Measurements from ENCODE around the gene RAG1.
A peak's percentile ranks its signal among the peaks of the same experiment; 100 is the strongest.
"Not testable (repeated sequence)": the region's sequence is repeated elsewhere in the genome, so short reads cannot be mapped to it uniquely, and the experiment has no call there.

The RAG1 gene

DNA sequence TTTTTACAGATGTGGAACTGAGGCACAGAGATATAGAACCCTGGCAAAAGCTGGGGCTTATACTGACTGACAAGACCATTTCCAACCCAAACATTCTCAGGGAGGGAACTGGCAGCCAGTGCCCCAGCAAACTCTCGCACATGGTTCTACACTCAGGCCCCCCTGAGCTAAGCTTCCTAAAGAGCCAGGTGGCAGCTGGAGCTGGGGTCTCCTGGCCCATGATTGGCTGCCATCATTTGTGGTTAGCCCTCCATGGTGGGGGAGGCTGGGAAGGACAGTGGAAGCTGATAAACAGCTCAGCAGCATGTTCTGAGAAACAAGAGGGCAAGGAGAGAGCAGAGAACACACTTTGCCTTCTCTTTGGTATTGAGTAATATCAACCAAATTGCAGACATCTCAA, at the start of gene RAG1:
Gene RAG1 (plus strand): TSS at position 314 of the 400 bp plus-strand sequence. CDS start 5,298 bp downstream, outside the sequence.
- no peak for DNase-seq

GRCh38 chr11:36530840-36531239, 37.0 kb upstream of the RAG1 start:
- DNase-seq, result no peak

- DNase-seq, result no peak
These were observed 34.7 kb upstream of the RAG1 start for GRCh38 chr11:36532941-36533601.

GRCh38 chr11:36534276-36534840, 33.4 kb upstream of the RAG1 start:
- no peak for DNase-seq

DNA sequence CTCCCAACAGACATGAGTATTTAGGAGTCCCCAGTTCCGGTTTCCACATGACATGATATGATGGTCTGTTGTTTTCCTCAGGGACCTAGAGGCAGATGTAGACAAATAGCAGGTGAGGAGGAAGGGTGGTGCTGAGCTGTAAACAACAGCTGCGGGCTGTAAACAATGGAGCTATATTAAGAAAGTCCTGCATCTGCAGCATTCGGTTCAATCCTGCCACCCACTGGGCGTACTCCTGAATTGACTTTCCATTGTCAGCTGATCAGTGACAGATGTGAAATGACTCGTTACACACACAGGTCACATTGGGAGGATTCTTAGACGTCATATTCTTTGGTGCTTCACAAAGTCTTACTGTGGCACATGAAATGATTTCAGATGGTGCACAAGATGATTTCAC, 26.8 kb upstream of the RAG1 start:
- DNase-seq, result no peak

DNA sequence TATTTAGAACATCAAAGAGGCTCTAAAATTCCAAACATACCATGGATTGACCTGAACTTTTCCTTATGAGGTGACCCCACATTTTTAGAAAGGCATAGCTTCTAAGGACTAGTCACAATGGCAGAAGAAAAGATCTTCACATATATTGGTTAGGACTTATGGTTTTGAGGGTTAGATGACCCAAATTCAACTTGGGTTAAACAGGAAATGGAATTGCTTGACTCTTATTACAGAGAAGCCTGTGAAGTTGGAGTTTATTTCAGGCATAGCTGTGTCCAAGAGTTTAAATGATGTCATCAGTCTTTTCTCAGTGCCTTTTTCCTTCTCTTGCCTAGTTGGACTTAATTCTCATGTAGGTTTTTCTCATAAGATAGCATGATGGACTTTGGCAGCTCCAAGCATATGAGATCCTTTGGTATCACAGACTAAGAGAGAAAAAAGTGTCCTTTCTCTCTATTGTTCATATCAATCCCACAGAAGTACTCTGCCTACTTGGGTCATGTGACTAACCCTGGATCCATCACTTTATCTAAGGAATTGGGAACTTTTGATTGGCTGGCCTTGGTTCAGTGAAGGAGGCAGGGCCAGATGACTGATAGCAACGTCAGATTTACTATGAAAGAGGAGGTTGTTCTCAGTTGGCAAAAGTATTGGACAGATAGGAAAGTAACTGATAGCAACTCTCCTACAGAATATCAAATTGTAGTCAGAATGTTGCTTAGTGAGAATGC, 17.3 kb upstream of the RAG1 start:
- no peak for DNase-seq

DNA sequence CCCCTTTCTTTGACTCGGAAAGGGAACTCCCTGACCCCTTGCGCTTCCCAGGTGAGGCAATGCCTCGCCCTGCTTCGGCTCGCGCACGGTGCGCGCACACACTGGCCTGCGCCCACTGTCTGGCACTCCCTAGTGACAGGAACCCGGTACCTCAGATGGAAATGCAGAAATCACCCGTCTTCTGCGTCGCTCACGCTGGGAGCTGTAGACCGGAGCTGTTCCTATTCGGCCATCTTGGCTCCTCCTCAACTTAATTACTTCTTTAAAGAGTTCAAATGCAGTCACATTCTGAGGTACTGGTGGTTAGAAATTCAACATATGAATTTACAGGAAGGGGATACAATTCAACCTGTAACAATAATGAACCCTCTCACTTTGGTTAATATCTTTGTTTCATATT, 10.4 kb upstream of the RAG1 start:
- not testable (repeated sequence) for DNase-seq

- no peak for DNase-seq
These were observed 9.8 kb upstream of the RAG1 start for GRCh38 chr11:36557991-36558390.

GRCh38 chr11:36558571-36559413, 9.0 kb upstream of the RAG1 start:
- DNase-seq, result no peak

- DNase-seq, result peak; percentile 54
These were observed 3.3 kb upstream of the RAG1 start for GRCh38 chr11:36564376-36565030.

DNA sequence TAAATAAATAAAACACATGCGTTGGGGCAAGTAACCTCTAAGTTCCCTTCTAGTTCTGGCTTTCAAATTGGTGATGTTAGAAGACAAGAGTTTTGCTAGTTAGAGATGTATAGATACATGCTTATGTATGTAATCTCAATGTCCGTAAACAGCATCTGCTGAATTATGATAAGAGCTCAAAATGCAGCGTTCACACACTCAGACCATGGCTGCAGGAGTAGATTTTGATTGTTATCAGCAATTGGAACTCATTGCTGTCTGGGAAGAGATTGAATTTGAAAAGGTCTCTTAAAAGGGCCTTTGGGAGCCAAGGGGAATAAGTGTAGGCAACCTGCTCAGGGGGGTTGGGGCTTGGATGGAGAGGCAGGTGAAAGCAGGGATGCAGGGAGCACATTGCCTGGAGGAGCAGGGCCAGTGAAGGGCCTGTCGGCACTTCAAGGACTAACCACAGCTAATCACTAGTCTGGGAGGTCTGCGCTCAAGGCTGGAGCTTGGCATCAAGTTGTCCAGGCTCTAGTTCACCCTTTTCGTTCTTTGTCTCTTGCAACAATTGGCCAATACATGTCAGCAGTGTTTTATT, 2.7 kb upstream of the RAG1 start:
- DNase-seq, result no peak

GRCh38 chr11:36566407-36567053, 1.3 kb upstream of the RAG1 start:
- DNase-seq, result no peak

DNA sequence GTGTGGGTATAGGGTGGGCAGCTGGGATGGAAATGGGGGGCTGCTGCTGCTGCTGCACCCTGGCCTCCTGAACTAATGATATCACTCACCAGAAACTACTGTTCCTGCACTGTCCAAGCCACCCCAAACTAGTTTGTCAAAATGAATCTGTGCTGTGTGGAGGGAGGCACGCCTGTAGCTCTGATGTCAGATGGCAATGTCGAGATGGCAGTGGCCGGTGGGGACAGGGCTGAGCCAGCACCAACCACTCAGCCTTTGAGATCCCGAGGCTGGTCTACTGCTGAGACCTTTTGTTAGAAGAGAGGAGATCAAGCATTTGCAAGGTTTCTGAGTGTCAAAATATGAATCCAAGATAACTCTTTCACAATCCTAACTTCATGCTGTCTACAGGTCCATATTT, 1.3 kb downstream of the RAG1 start:
- DNase-seq, result no peak

GRCh38 chr11:36574486-36574885, 6.7 kb downstream of the RAG1 start:
- no peak for DNase-seq

DNA sequence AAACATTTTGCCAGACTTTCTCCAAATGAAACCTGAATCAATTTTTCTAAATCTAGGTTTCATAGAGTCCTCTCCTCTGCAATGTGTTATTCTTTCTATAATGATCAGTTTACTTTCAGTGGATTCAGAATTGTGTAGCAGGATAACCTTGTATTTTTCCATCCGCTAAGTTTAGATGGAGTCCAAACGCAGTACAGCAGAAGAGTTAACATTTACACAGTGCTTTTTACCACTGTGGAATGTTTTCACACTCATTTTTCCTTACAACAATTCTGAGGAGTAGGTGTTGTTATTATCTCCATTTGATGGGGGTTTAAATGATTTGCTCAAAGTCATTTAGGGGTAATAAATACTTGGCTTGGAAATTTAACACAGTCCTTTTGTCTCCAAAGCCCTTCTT, 9.6 kb downstream of the RAG1 start:
- DNase-seq, result no peak

GRCh38 chr11:36577859-36578258, 10.1 kb downstream of the RAG1 start:
- no peak for DNase-seq

DNA sequence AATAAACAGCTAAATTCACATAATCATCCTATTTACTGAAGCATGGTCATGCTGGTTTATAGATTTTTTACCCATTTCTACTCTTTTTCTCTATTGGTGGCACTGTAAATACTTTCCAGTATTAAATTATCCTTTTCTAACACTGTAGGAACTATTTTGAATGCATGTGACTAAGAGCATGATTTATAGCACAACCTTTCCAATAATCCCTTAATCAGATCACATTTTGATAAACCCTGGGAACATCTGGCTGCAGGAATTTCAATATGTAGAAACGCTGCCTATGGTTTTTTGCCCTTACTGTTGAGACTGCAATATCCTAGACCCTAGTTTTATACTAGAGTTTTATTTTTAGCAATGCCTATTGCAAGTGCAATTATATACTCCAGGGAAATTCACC, 10.7 kb downstream of the RAG1 start:
- no peak for DNase-seq

DNA sequence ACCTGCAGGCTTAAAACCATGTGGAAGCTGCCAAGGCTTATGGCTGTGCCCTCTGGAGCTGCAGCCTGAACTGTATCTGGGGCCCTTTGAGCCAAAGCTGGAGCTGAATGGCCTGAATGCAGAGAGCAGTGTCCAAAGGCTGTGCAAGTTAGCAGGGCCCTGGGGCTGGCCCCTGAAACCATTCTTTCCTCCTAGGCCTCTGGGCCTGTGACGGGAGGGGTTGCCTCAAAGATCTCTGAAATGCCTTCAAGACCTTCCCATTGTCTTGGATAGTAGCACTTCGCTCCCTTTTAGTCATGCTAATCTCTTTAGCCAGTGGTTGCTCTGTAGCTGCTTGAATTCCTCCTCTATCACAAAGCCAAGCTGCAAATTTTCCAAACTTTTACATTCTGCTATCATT, 13.7 kb downstream of the RAG1 start:
- DNase-seq, result no peak

DNA sequence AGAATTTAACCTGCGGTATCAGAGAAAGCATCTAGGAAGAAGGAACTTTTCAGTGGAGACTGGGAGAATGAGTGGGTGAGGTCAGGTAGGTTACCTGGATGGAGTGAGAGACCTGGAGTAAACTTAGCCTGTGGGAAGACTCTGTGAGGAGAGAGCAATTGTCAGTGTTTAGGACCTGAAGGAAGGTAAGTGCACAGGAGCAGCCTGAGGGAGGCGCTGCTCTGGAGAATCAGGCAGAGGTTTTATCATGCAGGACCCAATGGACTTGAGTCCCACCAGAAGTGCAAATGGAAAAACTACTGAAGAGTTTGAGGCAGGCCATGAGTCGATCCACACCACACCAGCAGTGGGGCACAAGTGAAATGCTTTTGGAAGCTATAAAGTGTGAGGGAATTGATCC, 15.9 kb downstream of the RAG1 start:
- no peak for DNase-seq

DNA sequence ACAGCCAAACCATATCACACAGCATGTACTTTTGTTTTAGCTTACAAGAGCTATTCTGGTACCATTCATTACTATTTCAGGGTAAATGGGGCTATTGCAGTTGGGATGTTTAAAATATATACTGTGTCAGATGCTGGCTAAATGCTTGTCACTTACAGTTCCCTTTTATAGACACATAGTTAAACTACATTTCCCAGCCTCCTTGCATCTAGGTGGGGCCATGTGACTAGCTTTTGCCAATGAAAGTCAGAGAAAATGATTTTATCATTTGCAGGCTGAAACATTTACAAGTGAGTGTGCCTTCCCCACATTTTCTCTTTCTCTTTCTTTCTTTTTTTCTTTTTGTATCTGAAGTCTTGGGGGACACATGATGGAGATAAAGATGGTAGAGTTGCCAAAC, 18.7 kb downstream of the RAG1 start:
- DNase-seq, result no peak

DNA sequence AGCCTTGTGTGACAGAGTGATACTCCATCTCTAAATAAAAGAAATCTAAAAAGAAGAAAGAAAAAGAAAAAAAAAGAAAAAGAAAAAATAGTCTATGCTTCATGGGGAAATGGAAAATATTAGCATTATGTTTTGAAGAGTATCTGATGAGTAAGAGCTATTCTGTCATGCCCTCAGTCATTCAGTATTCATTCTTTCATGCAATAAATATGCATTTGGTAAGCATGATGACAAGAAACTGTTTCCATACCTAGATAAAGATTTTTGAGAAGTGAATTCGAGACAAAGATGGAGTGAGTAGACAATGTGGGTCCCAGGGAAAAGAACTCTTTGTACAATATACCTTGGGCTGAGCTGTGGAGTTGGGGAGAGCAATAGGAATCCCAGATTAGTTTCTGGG, 20.3 kb downstream of the RAG1 start:
- no peak for DNase-seq

- DNase-seq, result no peak
These were observed 22.7 kb downstream of the RAG1 start for GRCh38 chr11:36590513-36590912.

Data from CD4-positive, alpha-beta T cell treated with Interleukin-17A for 4 hours (primary cell).